DND-41 (cell line): ENCODE data around the gene OAS1.

Experiments
- EZH2 ChIP-seq: IDR thresholded peaks from 3 replicates; pipeline ENCODE4 v1.6.1; 2012; ENCODE audit warnings: borderline replicate concordance, low read depth, mild to moderate bottlenecking, moderate library complexity, low read length, inconsistent platforms; ENCODE audit not compliant: severe bottlenecking
- TF ChIP-seq, protein P1 (sequence below): IDR thresholded peaks from 2 replicates; pipeline ENCODE4 v1.5.1; 2012; ENCODE audit warnings: borderline replicate concordance, low read length, moderate library complexity, mild to moderate bottlenecking; ENCODE audit not compliant: poor library complexity, severe bottlenecking; ENCODE audit errors: extremely low read depth

DNA sequence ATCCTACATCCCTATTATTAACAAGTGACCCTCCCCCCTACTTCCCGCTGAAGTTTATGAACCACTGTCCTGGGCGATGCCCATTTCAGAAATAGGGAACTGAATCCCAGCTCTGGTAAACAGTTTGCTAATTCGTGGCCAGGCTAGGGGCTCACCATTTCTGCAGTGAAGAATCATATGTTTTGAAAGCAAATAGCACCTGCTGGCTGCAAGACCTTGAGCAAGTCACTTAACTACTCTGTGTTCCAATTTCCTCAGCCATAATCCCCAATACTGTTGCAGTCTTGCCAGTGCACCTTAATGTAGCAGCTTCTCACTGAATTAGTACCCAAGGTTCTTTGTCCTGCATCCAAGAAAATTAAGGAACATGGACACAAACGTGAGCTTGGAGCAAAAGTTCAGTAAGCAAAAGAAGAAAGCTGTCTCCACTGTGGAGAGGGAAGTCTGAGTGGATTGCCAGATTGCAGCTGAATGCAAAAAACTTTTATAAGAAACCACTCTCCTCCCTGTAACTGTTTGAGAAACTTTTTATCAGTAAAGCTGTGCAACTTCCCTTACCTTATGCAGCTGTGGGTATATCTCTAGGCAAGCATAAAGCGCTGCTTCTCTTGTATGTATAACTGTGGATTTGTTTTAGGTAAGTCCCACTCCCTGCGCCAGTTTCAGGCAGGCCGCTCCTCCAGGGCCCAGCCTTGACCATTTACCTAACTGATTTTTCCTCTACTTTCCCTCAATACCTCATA is 824 bp downstream of the OAS1 start:
- TF ChIP-seq, protein P1, sequence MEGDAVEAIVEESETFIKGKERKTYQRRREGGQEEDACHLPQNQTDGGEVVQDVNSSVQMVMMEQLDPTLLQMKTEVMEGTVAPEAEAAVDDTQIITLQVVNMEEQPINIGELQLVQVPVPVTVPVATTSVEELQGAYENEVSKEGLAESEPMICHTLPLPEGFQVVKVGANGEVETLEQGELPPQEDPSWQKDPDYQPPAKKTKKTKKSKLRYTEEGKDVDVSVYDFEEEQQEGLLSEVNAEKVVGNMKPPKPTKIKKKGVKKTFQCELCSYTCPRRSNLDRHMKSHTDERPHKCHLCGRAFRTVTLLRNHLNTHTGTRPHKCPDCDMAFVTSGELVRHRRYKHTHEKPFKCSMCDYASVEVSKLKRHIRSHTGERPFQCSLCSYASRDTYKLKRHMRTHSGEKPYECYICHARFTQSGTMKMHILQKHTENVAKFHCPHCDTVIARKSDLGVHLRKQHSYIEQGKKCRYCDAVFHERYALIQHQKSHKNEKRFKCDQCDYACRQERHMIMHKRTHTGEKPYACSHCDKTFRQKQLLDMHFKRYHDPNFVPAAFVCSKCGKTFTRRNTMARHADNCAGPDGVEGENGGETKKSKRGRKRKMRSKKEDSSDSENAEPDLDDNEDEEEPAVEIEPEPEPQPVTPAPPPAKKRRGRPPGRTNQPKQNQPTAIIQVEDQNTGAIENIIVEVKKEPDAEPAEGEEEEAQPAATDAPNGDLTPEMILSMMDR: no peak
- no peak for TF ChIP-seq EZH2
